B cell (primary cell): ENCODE data around the gene DDX59. TPM values are rescaled to one million over a fixed set of nuclear protein-coding genes. Genes with fewer than 3 reads are reported as not detected.

Experiments
- ATAC-seq: fragments of 200-7000 bp; cut with Tn5 transposase; one replicate; pipeline ENCODE4 v1.10.0; 2021; ENCODE audit warnings: low read depth, mild to moderate bottlenecking, moderate number of reproducible peaks, moderate library complexity
- CTCF ChIA-PET: fragments of 350-600 bp; sonication (Branson Sonifier 250); formaldehyde crosslinking; loops from one replicate; lab custom pipeline; 2021; ENCODE audit warnings: antibody characterized with exemption, inconsistent platforms; lab: Charles Lee
- POLR2A ChIA-PET: fragments of 350-600 bp; sonication (Branson Sonifier 250); formaldehyde crosslinking; loops from one replicate; lab custom pipeline; 2021; ENCODE audit warnings: antibody characterized with exemption; lab: Charles Lee
- DNase-seq: peaks from one replicate; pipeline ENCODE4 v3.0.0; 2013
- H2AFZ ChIP-seq: 2 replicates; pipeline ENCODE4 v1.6.1; 2012; ENCODE audit warnings: mild to moderate bottlenecking, low read depth, low read length; ENCODE audit not compliant: insufficient read depth, poor library complexity, severe bottlenecking
- H3K27ac ChIP-seq, 2 donors: 1 replicate in 1 of 2; 2 replicates in 1 of 2; pipeline ENCODE4 v1.5.1; 2012 to 2013; ENCODE audit warnings: low read length in 2 of 2, mild to moderate bottlenecking in 2 of 2, moderate library complexity in 1 of 2
- H3K27me3 ChIP-seq, 4 experiments: fragments of 200-600 bp in 1 of 4; sonication (generic) in 1 of 4; replicated peaks in 1 of 4; 1 replicate in 2 of 4; 2 replicates in 2 of 4; pipeline versions ENCODE4 v1.6.1 to v1.7.0; 2013 to 2016; ENCODE audit warnings: low read length in 3 of 4, mild to moderate bottlenecking in 2 of 4, mixed read lengths in 1 of 4, moderate library complexity in 1 of 4; ENCODE audit not compliant: insufficient read depth in 4 of 4, control insufficient read depth in 3 of 4; ENCODE audit errors: control extremely low read depth in 1 of 4
- H3K36me3 ChIP-seq, 2 experiments: replicated peaks in 1 of 2; 1 replicate in 1 of 2; 2 replicates in 1 of 2; pipeline versions ENCODE4 v1.6.1 to v1.7.1; 2013; ENCODE audit warnings: low read length in 1 of 2; ENCODE audit not compliant: insufficient read depth in 2 of 2, control insufficient read depth in 1 of 2; ENCODE audit errors: control extremely low read depth in 1 of 2, extremely low read depth in 1 of 2
- H3K4me1 ChIP-seq, 2 donors: fragments of 200-600 bp in 1 of 2; sonication (generic) in 1 of 2; 1 replicate in 1 of 2; 2 replicates in 1 of 2; pipeline versions ENCODE4 v1.5.1 to v1.6.1; 2013 to 2017; ENCODE audit warnings: low read length in 2 of 2; ENCODE audit not compliant: control insufficient read depth in 2 of 2, insufficient read depth in 2 of 2
- H3K4me2 ChIP-seq: replicated peaks from 2 replicates; pipeline ENCODE3; 2012; ENCODE audit warnings: mild to moderate bottlenecking, low read depth, low read length; ENCODE audit not compliant: poor library complexity, severe bottlenecking
- H3K4me3 ChIP-seq, 5 experiments: fragments of 200-600 bp in 1 of 5; sonication (generic) in 1 of 5; 1 replicate in 3 of 5; 2 replicates in 2 of 5; pipeline versions ENCODE4 v1.5.1 to v1.7.0; 2011 to 2016; ENCODE audit warnings: low read length in 4 of 5, mild to moderate bottlenecking in 4 of 5, low read depth in 2 of 5, control low read depth in 1 of 5, moderate library complexity in 1 of 5; ENCODE audit not compliant: insufficient read depth in 1 of 5; ENCODE audit errors: control extremely low read depth in 1 of 5, extremely low read depth in 1 of 5
- H3K79me2 ChIP-seq: fragments of 200-600 bp; sonication (generic); one replicate; pipeline ENCODE4 v1.6.0; 2016; ENCODE audit warnings: low read length; ENCODE audit not compliant: control insufficient read depth, insufficient read depth
- H3K9ac ChIP-seq: fragments of 200-600 bp; sonication (generic); 2 replicates; pipeline ENCODE4 v1.6.1; 2017; ENCODE audit warnings: mild to moderate bottlenecking, low read length, moderate library complexity
- H3K9me3 ChIP-seq, 3 donors: one replicate each; pipeline versions ENCODE4 v1.6.1 to v1.7.1; 2013; ENCODE audit warnings: low read length in 2 of 3; ENCODE audit not compliant: control insufficient read depth in 2 of 3, insufficient read depth in 1 of 3; ENCODE audit errors: control extremely low read depth in 1 of 3
- H4K20me1 ChIP-seq: 2 replicates; pipeline ENCODE4 v1.6.0; 2012; ENCODE audit warnings: mild to moderate bottlenecking, low read length; ENCODE audit not compliant: insufficient read depth, control insufficient read depth, poor library complexity, severe bottlenecking
- H3K27ac Mint-ChIP-seq: one replicate; pipeline ENCODE4 v1.8.0; 2021; ENCODE audit warnings: mixed read lengths
- H3K27me3 Mint-ChIP-seq: one replicate; pipeline ENCODE4 v1.8.0; 2021; ENCODE audit warnings: mixed read lengths
- H3K4me1 Mint-ChIP-seq: one replicate; pipeline ENCODE4 v1.8.0; 2021; ENCODE audit warnings: mixed read lengths
- H3K4me3 Mint-ChIP-seq: one replicate; pipeline ENCODE4 v1.8.0; 2021; ENCODE audit warnings: mixed read lengths
- H3K9me3 Mint-ChIP-seq: one replicate; pipeline ENCODE4 v1.8.0; 2022; ENCODE audit warnings: mixed read lengths; ENCODE audit not compliant: insufficient read depth
- EZH2 ChIP-seq: IDR thresholded peaks from 2 replicates; pipeline ENCODE4 v1.6.1; 2012; ENCODE audit warnings: borderline replicate concordance, low read depth, mild to moderate bottlenecking, moderate library complexity, low read length; ENCODE audit not compliant: insufficient read depth, poor library complexity, severe bottlenecking
- WGBS: methylation state at CpG from one replicate; pipeline ENCODE4 v1.1.5; 2013; ENCODE audit warnings: missing lambda C conversion rate; ENCODE audit not compliant: insufficient coverage; 5-methylcytosine and 5-hydroxymethylcytosine counted together
- intact Hi-C: fragments of 100-400 bp; cut with micrococcal nuclease; formaldehyde crosslinking; loops from one replicate; pipeline ENCODE4 v1.10.0; 2022
- polyA plus RNA-seq: library from polyadenylated mRNA; depleted of rRNA; stranded (reverse); fragments of >200 nt; gene quantifications from 2 replicates; pipeline ENCODE4 v1.2.3, GENCODE V29; 2012
- total RNA-seq, 2 donors: library from RNA; stranded (reverse); fragments of 120-200 nt in 1 of 2; gene quantifications; 1 replicate in 1 of 2; 2 replicates in 1 of 2; pipeline versions ENCODE4 v1.2.3 to v1.2.4, GENCODE V29; 2013 to 2022
- TF ChIP-seq, protein P1 (sequence below): fragments of 200-600 bp; IDR thresholded peaks from one replicate; pipeline ENCODE4 v1.8.0; 2022; ENCODE audit warnings: antibody characterized with exemption, mild to moderate bottlenecking

Gene DDX59
- total and polyA plus RNA-seq, 2 donors (not counting 1 experiment from before 2014, with no cell fraction given), result 20.2 to 41.9 TPM

DNA sequence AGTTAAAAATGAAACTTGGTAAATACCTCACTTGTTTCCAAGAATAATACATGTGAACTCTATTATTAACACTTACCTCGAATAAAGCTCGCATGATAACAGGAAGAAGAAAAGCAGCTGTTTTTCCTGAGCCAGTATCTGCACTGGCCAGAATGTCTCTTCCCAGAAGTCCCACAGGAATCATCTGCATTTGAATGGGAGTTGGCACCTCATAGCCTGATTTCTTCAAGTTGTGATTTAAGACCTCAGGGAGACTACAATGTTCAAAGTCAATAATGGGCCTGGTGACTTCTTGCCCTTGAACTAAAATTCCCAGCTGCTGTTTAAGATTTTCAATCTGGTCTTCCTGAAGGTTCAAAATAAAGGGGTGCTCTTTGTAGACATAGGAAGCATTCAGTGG, 3.8 kb downstream of the DDX59 start:
- WGBS, result 31% methylated on average over 2 of the region's 2 CpGs
- no peak for DNase-seq
- intact Hi-C loops, result loop anchor here (5.0 kb wide), 1 partner anchor 356 kb away; the partner anchor contains the start of gene KIF21B
- H3K4me3 ChIP-seq, result no peak overlapping the region
- H3K27me3 Mint-ChIP-seq, result no peaks in the 10 kb centered on the region
- H3K27ac Mint-ChIP-seq, result no peak overlapping the region
- no peak overlapping the region for H3K9ac ChIP-seq
- H2AFZ ChIP-seq, result no peak overlapping the region
- peaks cover 0 to 34% of the 10 kb centered on the region in 2 experiments for H3K36me3 ChIP-seq
- no peaks in the 10 kb centered on the region for H3K9me3 ChIP-seq
- H3K4me1 Mint-ChIP-seq, result peaks cover 46% of the 10 kb centered on the region
- no peak for TF ChIP-seq EZH2
- TF ChIP-seq, protein P1, sequence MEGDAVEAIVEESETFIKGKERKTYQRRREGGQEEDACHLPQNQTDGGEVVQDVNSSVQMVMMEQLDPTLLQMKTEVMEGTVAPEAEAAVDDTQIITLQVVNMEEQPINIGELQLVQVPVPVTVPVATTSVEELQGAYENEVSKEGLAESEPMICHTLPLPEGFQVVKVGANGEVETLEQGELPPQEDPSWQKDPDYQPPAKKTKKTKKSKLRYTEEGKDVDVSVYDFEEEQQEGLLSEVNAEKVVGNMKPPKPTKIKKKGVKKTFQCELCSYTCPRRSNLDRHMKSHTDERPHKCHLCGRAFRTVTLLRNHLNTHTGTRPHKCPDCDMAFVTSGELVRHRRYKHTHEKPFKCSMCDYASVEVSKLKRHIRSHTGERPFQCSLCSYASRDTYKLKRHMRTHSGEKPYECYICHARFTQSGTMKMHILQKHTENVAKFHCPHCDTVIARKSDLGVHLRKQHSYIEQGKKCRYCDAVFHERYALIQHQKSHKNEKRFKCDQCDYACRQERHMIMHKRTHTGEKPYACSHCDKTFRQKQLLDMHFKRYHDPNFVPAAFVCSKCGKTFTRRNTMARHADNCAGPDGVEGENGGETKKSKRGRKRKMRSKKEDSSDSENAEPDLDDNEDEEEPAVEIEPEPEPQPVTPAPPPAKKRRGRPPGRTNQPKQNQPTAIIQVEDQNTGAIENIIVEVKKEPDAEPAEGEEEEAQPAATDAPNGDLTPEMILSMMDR, result no peak
- H3K9me3 Mint-ChIP-seq, result no peaks in the 10 kb centered on the region
- peaks cover 7 to 13% of the 10 kb centered on the region in 2 donors for H3K4me1 ChIP-seq
- CTCF ChIA-PET, result interaction anchor here (1.0 to 1.5 kb wide), 2 partner anchors 32 to 44 kb away, joined by 3 to 11 read pairs; no protein-coding TSS in a partner anchor
- H3K4me3 Mint-ChIP-seq, result no peak overlapping the region
- H3K4me2 ChIP-seq, result no peak overlapping the region
- POLR2A ChIA-PET, result no interaction called here
- H3K27me3 ChIP-seq, result no peaks in the 10 kb centered on the region
- H3K27ac ChIP-seq, result peak overlapping the region in 1 of 2 donors; percentile 23
- H4K20me1 ChIP-seq, result peaks cover under 1% of the 10 kb centered on the region
- no peak for ATAC-seq
- H3K79me2 ChIP-seq, result peaks cover 6% of the 10 kb centered on the region

DNA sequence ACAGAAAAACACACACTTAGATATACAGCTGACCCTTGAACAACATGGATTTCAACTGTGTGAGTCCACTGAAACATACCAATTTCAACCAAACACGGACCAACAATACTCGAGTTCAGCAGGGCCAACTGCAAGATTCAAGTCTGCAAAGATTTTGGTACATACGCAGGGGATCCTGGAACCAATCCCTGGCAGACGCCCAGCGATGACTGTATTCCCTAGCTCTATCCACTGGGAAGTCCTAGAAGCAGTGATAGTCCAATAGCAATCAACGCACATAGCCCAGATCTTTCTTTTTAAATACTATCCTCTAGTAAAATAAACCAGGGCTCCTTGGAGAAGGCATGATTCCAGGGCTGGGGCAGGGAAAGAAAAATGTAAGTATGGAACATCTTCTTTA, 9.0 kb downstream of the DDX59 start:
- WGBS, result 93% methylated on average over 3 of the region's 6 CpGs
- H3K4me2 ChIP-seq, result no peak overlapping the region
- POLR2A ChIA-PET, result no interaction called here

More for the DNA sequence above, 9.0 kb downstream of the DDX59 start:
- CTCF ChIA-PET, result interaction anchor here (2.5 kb wide), 1 partner anchor 38 kb away, joined by 11 read pairs; no protein-coding TSS in a partner anchor
- DNase-seq, result no peak
- Histone ChIP-seq H3K79me2 (no peaks in the 10 kb centered on the region), H3K9me3 (no peaks in the 10 kb centered on the region), H3K27ac (no peak overlapping the region), H3K4me1 (no peaks in the 10 kb centered on the region), H3K36me3 (peaks cover 0 to 62% of the 10 kb centered on the region in 2 experiments), H3K4me3 (no peak overlapping the region), H4K20me1 (peaks cover 9% of the 10 kb centered on the region), H3K9ac (no peak overlapping the region), H2AFZ (no peak overlapping the region), H3K27me3 (no peaks in the 10 kb centered on the region)
- Mint-ChIP-seq H3K4me1 (peaks cover 14% of the 10 kb centered on the region), H3K4me3 (no peak overlapping the region), H3K27ac (no peak overlapping the region), H3K27me3 (no peaks in the 10 kb centered on the region), H3K9me3 (no peaks in the 10 kb centered on the region)
- ATAC-seq, result no peak
- TF ChIP-seq EZH2, result no peak
- TF ChIP-seq, protein P1, result no peak
- intact Hi-C loops, result no loop called here
